SU-DHL-6 (cell line): ENCODE results near the gene PITPNB.

Experiments used
- CTCF ChIP-seq: fragments of 200-600 bp; sonication (generic); IDR thresholded peaks from one replicate; pipeline ENCODE4 v1.5.1; 2017; ENCODE audit warnings: antibody characterized with exemption, mild to moderate bottlenecking, low read length, moderate library complexity; ENCODE audit not compliant: insufficient read depth, poor library complexity, severe bottlenecking
- EZH2phosphoT487 ChIP-seq: fragments of 200-600 bp; sonication (generic), shearing (Covaris generic); conservative IDR thresholded peaks from 2 replicates; pipeline ENCODE4 v1.6.1; 2018; ENCODE audit warnings: mild to moderate bottlenecking, antibody characterized with exemption, low read length, moderate library complexity, mixed read lengths

GRCh38 chr22:27827604-27828587 lies 91.2 kb downstream of the PITPNB start:
- TF ChIP-seq CTCF (no peak), EZH2phosphoT487 (no peak)
